Measurements from ENCODE around the gene PHOSPHO1.
A peak's percentile ranks its signal among the peaks of the same experiment; 100 is the strongest.

Gene PHOSPHO1

DNA sequence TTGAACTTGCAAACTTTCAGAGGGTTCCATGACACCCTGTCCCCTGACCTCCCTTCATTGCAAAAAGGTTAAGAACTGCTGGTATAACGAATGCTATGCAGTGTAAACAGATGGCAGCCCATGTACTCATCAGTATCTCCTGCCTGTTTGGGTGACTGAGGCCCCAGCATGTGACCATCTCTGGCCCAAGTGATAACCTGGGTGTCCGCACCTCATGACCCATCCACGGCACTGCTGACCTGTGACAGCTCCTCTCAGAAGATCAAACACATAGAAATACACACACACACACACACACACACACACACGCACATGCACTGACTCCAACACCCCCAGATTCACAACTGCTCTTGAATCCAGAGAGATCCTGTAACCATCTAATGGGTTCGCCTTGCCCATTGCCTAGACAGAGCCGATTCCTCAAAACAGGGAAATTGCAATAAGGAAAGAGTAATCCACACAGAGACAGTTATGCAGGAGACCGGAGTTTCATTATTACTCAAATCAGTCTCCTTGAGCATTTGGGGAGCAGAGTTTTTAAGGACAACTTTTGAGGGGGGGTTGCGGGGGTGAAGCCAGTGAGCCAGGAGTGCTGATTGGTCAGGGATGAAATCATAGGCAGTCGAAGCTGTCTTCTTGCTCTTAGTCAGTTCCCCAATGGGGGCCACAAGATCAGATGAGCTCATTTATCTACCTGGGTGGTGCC is 11.3 kb upstream of the PHOSPHO1 start:
- DNase-seq: no peak

DNA sequence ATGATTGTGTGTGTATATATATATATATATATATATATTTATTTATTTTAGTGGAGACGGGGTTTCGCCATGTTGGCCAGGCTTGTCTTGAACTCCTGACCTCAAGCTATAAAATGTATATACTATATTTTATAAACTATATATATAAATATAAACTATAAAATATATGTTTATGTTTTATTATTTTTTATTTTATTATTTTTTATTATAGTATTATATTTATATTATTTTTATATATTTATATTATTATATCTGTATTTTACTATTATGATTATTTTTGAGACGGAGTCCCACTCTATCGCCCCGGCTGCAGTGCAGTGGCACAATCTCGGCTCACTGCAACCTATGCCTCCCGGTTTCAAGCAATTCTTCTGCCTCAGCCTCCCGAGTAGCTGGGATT is 10.5 kb upstream of the PHOSPHO1 start:
- DNase-seq: no peak

DNA sequence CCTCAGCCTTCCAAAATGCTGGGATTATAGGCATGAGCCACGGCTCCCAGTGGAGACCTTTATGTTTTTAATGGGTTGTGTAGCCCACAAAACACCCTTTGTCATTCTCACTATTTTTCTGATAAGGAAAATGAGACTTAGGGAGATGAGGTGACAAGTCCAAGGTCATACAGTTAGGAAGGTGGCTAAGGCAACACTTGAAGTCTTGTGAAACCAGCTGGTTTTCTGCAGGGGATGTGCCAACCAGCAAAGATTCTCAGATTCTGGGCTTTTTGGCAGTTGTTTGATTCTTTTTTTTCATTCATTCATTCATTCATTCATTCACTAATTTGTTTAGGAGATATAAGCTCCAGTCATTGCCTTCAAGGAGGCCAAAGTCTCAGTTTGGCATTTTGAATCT is 10.0 kb upstream of the PHOSPHO1 start:
- DNase-seq: no peak

DNA sequence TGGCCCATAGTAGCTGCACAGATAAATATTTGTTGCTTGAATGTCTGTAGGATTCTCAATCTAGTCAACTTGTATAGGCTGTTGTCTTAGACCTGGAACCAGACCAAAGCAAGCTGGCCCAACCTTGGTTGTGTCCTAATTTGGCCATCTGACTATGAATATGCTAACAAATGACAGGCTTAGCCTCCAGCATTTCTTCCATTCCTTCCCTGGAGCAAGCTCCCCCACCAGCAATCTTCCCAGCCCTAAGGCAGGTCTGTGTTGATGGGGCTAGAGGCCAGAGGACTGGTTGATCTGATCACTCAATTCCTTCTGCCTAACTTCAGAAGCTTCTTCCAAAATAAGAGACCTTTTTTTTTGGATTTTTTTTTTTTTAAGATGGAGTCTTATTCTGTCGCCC is 9.4 kb upstream of the PHOSPHO1 start:
- DNase-seq: no peak

DNA sequence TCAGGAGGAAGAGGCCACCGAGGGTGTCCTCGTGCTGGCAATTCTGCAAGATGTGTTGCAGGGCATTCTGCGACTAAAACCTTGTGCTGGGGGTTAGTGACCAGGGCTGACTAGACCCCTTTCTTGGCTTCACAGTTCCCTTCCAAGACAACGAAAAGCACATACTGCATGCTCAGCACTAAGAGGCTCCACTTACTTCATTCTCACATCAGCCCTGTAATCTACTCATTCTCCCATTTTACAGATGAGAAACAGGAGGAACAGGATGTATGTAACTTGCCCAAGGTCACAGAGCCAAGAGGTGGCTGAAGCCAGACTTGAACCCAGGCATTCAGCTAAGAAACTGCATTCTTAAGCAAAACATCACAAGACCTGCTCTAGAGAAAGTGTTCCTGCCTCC is 5.3 kb upstream of the PHOSPHO1 start:
- no peak for DNase-seq

DNA sequence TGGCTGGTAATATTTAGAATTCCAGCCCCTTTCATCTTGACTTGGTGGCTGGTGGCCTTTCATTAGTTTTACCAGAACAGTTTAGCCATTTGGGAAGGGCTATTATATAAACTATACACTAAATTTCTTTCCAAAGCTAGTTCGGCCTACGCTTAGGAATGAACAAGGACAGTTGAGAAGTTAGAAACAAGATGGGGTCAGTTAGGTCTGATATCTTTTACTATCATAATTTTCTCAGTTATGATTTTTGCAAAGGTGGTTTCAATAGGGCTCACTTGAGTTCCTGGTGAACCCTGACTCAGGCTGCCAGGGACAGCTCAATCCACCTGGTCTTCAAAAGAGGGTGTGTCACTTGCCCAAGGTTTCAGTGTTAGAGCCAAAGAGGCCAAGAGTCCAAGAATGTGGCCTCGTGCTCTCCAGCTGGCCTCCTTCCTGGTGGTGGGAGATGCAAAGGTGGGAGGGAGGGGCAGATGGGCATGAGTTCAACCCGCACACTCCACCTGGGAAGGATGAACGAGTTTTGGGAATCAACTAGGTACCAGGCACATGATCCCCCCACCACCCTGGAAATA is 4.0 kb upstream of the PHOSPHO1 start:
- no peak for DNase-seq

DNA sequence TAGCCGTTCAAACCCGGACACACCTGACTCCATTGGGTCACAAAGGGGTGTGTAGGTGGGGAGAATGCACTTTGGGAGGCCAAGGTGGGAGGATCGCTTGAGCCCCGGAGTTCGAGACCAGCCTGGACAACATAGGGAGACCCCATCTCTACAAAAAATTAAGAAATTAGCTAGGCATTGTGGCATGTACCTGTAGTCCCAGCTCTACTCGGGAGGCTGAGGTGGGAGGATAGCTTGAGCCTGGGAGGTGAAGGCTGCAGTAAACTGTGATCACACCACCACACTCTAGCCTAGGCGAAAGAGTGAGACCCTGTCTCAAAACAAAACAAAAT is 942 bp upstream of the PHOSPHO1 start:
- no peak for DNase-seq

DNA sequence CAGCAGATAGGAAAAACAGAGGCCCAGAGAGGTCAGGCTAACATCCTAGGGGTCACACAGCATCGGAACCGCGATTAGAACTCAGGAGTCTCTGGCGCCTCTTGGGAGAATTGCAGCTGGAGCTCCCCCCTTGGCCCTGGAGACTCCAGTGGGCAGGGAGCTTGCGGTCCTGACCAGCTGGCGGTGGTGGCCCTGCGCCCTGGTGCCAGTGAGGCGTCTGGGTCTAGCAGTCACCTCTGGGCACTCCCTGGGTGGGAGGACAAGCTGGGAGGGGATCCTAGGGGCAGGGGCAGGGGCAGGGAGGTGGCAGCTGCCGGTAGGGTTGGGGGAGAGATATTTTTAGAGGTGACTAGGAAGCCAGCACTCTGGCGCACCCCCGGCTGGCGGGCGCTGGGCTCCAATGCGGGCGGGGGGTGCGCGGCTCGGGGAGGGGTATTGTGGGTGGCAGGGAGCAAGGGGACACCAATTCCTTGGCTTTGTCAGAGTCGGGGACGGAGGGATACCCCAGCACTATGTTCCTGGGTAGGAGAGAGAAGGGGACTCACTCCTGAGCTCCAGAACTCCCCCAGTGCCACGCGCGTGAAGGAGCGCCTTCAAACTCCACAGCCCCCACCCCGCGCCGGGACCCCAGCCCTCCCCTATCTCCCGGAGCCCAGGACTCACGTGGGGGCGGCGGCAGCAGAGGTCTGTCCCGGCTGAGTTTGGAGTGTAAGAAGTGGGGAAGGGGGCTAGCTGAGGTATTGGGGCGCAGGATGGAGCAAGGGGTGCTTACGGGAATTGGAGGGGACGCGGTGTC is 584 bp downstream of the PHOSPHO1 start:
- no peak for DNase-seq

DNA sequence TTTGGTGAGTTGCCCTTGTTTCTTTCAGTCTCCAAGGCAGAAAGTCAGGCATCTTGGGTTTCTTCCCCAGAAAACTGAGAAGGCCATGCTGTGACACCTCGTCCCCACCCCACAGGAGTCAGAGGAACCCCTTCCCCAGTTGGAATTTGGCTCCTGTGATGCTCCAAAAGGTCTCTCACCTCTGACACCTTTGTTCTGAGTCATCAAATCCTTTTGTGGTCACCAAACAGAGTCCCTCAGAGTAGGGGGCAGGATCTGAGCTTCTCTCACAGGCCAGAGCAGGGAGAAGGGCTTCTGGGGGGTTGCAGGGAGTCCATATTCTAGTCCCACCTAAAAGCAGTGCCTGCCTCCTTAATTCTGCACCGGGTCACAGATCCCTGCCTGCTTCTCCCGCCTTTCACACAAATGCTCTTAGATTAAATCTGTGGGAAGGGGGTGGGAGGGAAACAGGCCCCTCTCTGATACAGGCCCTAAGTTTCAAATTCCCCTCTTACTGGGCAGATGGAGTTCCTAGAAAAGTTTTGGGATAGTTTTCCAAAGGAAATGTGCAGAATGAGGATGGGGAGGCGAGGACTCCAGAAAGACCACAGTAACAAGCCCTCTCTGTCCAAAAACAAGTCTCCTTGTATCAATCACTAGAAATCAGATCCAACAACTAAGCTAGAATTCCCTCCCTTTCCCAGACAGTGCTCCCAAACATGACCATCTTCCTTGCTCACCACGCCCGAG is 1.3 kb downstream of the PHOSPHO1 start:
- no peak for DNase-seq

DNA sequence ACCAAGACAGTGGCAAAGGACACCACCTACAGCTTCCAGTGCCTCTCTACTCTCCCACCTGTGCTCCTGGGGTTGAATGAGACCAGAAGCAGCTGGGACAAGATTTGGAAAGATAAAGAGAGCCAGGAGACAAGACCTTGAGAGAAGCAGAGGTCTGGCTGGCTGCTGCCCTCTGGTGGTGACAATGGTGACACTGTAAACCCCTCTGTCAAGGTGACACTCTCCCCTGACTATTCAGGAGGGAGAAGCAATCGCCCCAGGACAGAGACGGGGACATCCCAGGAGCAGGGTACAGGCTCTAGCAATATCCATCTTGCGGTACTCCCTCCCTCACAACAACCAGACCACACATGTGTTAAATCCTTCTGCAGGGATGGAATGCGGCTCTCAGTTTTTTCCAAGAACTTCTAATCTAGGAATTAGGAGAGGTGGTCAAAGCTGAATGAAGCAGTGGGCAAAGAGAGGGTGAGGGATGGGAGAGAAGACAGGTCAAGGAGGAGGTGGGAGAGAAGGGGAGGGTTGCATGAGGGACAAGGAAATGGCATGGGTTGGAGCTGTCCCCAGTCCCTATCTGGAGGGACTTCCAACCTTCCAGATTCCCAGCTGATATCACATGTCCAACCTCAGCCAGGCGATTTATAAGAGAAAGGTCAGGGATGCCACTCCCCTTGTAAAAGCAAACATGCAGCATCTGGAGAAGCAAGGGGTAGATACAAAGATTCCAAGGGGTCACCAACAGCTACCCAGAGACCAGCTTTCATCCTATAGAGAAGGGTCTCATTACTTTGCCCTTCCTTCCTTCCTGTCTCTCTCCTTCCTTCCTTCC is 2.9 kb downstream of the PHOSPHO1 start:
- peak; percentile 85 for DNase-seq

DNA sequence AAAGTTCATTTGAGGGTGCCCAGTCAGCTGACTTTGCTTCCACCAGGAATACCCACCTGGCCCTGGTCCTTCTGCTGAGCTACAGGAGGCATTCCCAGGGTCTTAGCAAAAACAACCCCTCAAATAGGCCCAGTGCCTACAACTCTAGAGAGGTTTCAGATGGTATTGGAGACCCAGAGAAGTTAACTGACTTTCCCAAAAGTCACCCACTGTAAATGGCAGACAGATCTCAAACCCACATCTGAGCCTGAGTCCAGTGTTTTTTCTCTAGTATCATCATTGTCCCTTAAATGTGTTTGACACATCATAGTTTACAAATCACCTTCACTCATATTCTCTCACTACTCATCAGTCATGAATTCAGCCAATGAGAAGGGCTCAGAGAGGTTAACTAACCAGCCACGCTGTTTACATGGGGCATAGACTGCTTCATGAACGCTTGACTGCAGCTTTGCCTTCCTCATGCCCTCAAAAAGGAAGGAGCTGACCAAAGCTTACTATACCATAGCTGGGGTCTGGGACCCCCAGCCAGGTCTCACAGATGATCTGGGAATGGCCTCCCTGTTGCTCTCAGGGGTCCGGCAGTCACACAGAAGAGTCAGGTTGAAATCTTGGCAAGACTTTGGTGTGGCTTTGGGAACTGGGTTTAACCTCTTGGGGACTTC is 3.7 kb downstream of the PHOSPHO1 start:
- DNase-seq: no peak

DNA sequence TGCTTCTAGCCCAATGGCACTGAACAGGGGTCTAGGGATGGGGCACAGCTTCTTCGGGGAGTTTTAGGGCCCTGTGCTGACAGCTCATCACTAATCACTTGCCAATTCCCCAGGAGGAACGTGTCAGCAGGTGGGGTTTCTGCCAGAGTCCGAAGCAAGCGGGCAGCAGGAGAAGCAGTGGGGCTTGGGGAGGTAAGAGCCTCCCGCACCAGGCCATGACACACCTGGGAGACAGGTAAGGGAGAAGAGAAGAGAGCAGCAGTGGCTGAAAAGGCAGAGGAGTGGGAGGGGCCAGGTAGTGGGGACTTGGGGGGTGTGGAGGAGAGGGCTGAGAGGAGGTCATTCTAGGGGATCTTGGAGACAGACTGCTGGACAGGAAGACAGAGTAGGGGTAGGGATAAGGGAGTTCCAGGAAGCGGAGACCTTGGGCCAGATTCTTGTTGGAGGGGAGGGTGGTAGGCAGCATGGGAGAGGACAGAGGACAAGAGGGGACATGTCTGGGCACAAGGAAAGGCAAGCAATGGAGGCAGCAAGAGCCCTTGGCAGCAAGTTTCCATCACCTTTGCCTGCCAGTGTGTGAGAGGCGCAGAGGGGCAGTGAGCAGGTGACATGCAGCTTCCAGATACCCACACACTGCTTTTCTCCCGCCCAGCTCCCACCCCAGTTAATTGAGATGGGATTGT is 4.9 kb downstream of the PHOSPHO1 start:
- DNase-seq: no peak

DNA sequence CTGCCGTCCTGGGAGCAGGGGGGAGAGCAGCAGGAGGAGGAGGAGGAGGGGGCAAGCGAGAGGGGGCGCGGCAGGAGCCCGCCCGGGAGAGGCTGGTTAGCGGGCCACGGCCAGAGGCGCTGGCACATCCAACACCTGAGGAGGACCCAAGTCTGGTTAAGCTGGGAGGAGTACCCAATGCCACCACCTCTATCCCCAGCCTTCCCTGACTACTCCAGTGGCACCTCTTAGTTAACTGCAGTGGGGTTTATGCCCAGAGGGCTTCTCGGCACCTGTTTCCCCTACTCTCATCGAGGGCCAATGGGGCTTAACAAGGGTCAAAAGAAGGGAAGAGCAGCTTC is 5.6 kb downstream of the PHOSPHO1 start:
- no peak for DNase-seq

DNA sequence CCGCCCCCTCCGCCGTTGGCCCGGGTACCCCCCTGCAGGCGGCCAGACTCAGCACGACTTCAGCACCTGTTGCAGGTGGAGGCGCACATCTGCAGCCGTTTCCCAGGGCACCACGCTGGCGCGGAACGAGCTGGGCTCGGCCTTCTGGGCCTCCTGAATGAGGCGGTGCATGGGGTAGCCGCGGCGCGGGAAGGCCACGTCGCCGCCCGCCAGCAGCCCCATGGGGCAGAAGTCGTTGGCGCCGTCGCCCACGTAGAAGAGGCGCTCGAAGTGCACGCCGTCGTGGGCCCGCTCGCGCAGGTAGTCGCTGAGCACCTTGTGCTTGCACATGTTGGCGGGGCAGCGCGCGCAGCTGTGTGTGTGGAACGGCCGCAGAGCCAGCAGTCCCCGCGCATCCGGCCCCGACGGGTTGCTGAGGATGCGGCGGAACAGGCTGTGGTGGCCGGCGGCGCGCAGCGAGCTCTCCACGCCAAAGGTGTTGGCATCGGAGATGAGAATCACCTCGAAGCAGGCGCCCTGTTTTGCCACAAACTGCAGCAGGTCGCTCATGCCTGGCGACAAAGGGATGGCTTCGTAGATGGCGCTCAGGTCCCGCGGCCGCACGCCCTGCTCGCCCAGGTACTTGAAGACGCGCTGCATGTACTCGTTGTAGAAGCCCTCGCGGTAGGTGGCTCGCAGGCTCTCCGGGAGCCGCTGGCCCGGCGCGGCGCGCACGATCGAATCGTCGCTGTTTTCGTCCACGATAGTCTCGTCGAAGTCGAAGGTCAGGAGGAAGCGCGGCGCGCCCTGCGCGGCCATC is 6.2 kb downstream of the PHOSPHO1 start:
- DNase-seq: peak; percentile 64

DNA sequence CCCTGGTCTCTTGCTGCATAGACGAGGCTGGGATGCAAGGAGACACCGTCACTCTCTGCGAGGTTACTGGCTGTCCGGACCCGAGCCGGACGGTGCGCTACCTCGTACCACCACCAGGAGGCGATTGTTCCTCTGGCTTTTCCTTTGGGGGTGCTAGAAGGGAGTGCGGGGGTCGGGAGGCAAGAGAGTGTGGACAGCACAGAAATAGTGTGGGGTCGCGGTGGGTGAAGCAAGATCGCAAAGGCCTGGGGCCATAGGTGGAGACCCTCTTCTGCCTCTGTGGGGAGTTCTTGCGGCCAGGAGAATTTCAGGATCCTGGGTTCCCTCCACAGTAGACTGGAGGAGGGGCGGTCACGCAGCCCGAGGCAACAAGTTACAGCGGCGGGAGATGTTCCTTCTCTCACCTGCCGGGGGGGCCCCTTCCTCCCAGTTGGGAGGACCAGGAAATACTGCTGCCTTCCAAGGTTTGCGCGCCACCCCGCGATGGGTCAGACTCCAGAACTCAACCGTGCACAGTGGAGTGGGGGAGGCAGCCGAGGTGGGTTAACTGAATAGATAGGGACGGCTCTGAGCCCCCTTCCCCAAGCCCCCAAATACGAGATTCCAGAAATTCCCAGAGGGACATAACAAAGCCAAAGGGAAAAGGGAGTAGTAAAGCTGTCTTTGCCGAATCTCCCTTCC is 6.9 kb downstream of the PHOSPHO1 start:
- peak; percentile 80 for DNase-seq

DNA sequence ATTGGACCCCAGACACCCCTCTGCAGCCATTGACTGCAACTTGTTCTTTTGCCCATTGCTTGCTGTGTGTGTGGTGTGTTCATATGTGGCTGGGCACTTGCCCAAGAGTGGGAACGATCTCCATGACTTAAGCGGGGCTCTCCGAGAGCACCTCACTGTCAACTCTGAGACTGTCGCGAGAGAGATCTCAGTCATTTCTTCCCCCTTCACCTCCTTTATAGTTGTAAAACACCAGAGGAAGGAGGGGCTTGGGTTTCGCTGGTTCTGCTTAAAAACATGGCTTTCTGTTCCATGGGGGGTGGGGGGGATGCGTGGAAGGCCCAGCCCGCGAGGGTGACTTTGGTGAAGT is 7.4 kb downstream of the PHOSPHO1 start:
- DNase-seq: no peak

DNA sequence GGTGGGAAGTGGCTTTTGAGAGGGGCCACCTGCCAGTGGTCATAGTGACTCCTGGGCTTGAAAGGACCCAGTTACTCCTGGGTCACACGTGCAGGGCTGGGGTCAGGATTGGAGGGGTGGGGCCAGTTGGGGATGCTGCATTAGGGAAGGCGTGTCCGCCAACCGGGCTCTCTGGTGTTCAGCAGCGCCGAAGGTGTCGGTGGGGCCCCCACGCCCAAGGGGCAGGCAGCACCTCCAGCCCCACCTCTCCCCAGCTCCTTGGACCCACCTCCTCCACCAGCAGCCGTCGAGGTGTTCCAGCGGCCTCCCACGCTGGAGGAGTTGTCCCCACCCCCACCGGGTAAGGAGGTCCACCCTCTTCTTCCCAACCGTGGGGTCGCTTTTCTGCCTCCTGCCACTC is 10.6 kb downstream of the PHOSPHO1 start:
- DNase-seq: no peak

DNA sequence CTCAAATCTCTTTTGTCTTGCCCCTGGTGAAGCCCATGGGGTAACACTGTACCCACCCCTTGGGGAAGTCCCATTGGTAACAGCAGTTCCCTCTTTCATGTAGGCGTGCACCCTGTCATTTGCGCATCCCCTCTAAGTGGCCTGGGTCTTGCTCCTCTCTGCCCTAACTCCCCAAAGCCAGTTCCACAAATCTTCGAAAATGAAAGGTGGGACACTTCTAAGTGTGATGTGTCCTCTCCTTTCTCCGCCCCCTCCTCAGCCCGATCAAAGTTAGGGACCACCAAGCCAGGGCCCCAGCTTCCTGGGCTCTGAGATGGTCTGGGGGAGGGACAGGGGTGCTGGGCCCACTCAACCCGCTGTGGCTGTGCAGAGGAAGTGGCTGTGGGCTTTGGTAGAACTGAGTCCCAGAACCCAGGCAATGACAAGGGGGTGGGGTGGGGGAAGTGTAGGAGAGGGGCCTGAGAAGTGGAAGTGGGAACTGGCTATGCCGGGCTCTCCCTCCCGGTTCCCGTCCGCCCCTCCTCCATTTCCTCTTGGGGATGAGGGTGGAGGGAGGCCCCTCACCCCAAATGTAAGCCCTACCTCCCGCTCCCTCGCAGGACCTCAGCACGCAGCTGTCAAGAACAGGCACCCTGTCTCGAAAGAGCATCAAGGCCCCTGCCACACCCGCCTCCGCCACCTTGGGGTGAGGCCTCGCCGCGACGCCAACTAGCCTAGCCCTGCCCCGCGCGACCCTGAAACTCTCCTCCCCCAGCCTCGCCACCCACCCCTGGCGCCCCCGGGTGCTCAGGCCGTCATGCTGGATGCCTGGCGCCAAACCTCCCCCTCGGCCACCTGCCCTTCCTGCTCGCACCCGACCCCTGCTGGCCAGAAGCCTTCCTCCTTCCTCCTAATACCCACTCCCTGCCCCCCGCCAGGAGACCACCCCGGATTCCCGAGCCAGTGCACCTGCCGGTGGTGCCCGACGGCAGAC is 11.4 kb downstream of the PHOSPHO1 start:
- no peak for DNase-seq

All from stimulated activated CD4-positive, alpha-beta T cell treated with anti-CD3 and anti-CD28 coated beads, Interleukin-15, amount 100 ng/mL, for 24 hours (primary cell).